BJ (cell line): Measurements from ENCODE around the gene AP1S1. TPM values are rescaled to one million over a fixed set of nuclear protein-coding genes. Genes with fewer than 3 reads are reported as not detected.
A peak's percentile ranks its signal among the peaks of the same experiment; 100 is the strongest.

Experiments used
- CTCF ChIA-PET: fragments of 350-600 bp; formaldehyde crosslinking; extraction: SDS; loops from one replicate; lab custom pipeline; 2021; ENCODE audit warnings: antibody characterized with exemption, inconsistent platforms; lab: Yijun Ruan, JAX
- POLR2A ChIA-PET: fragments of 300-600 bp; sonication (Branson Sonifier 250); formaldehyde crosslinking; extraction: SDS; loops from one replicate; lab custom pipeline; 2021; ENCODE audit warnings: antibody characterized with exemption; lab: Charles Lee
- DNase-seq: peaks from one replicate; pipeline ENCODE4 v3.0.0-alpha.2; 2011; ENCODE audit warnings: low read depth
- H3K27me3 ChIP-seq: 2 replicates; pipeline ENCODE4 v1.6.0; 2011; ENCODE audit warnings: low read length; ENCODE audit not compliant: control insufficient read depth, insufficient read depth
- H3K36me3 ChIP-seq: 2 replicates; pipeline ENCODE4 v1.5.1; 2011; ENCODE audit warnings: low read length; ENCODE audit not compliant: control insufficient read depth, insufficient read depth
- H3K4me3 ChIP-seq: 2 replicates; pipeline ENCODE4 v1.5.1; 2011; ENCODE audit warnings: low read depth, mild to moderate bottlenecking, control low read depth, low read length
- CTCF ChIP-seq: IDR thresholded peaks from 2 replicates; pipeline ENCODE4 v1.5.1; 2011; ENCODE audit warnings: low read depth, mild to moderate bottlenecking, control low read depth, inconsistent platforms, low read length, moderate library complexity; ENCODE audit not compliant: insufficient read depth
- polyA plus RNA-seq: library from polyadenylated mRNA; depleted of rRNA; stranded (reverse); fragments of >200 nt; gene quantifications from 2 replicates; pipeline ENCODE4 v1.2.3, GENCODE V29; 2011

AP1S1 gene
- polyA plus RNA-seq, 1 experiment = 270 TPM

GRCh38 chr7:101133621-101134398, 20.5 kb upstream of the AP1S1 start:
- Histone ChIP-seq H3K4me3 (no peak overlapping the region), H3K27me3 (no peaks in the 10 kb centered on the region), H3K36me3 (peaks cover 33% of the 10 kb centered on the region)
- no peak for TF ChIP-seq CTCF
- POLR2A ChIA-PET = interaction anchor here (0.6 to 1.1 kb wide), 2 partner anchors 34 to 48 kb away, joined by 3 read pairs; partner anchors contain the start of gene TRIM56
- DNase-seq = no peak
- CTCF ChIA-PET = interaction anchor here (0.8 to 2.4 kb wide), 16 partner anchors 9 to 239 kb away, joined by 3 to 21 read pairs (median 4); partner anchors contain the start of gene TRIM56

- ChIA-PET POLR2A (interaction anchor here (0.6 to 1.1 kb wide), 5 partner anchors 10 to 533 kb away, joined by 3 to 5 read pairs (median 3); partner anchors contain the start of gene TRIM56), CTCF (interaction anchor here (0.8 to 2.4 kb wide), 12 partner anchors 9 to 240 kb away, joined by 3 to 21 read pairs (median 4); partner anchors contain the start of gene TRIM56)
- Histone ChIP-seq H3K27me3 (no peaks in the 10 kb centered on the region), H3K36me3 (peaks cover 33% of the 10 kb centered on the region), H3K4me3 (no peak overlapping the region)
- no peak for DNase-seq
- TF ChIP-seq CTCF = no peak
Measured at GRCh38 chr7:101134399-101134980, 19.8 kb upstream of the AP1S1 start.

- Histone ChIP-seq H3K27me3 (no peaks in the 10 kb centered on the region), H3K36me3 (peaks cover 22% of the 10 kb centered on the region), H3K4me3 (no peak overlapping the region)
- CTCF ChIA-PET = interaction anchor here (0.6 to 4.6 kb wide), 10 partner anchors 11 to 145 kb away, joined by 3 to 25 read pairs (median 6); partner anchors contain the start of genes PLOD3, SERPINE1 and ZNHIT1
- DNase-seq = no peak
- POLR2A ChIA-PET = no interaction called here
- TF ChIP-seq CTCF = no peak
Measured at GRCh38 chr7:101137651-101138212, 16.5 kb upstream of the AP1S1 start.

GRCh38 chr7:101138213-101138870, 15.9 kb upstream of the AP1S1 start:
- Histone ChIP-seq H3K4me3 (no peak overlapping the region), H3K27me3 (no peaks in the 10 kb centered on the region), H3K36me3 (peaks cover 22% of the 10 kb centered on the region)
- peak; percentile 83 for DNase-seq
- ChIA-PET CTCF (interaction anchor here (0.6 to 10.4 kb wide), 15 partner anchors 9 to 144 kb away, joined by 3 to 158 read pairs (median 5); partner anchors contain the start of genes PLOD3, SERPINE1 and ZNHIT1), POLR2A (no interaction called here)
- TF ChIP-seq CTCF = peak; percentile 86
